Loucy (cell line): ENCODE results near the gene FBRSL1.

Experiments
- H2AFZ ChIP-seq: fragments of 200-600 bp; sonication (generic); 2 replicates; pipeline ENCODE4 v1.6.0; 2016; ENCODE audit warnings: antibody characterized with exemption, mild to moderate bottlenecking, low read length, moderate library complexity
- H3F3A ChIP-seq: fragments of 200-600 bp; 2 replicates; pipeline ENCODE4 v1.6.0; 2016; ENCODE audit warnings: antibody characterized with exemption, low read depth, mild to moderate bottlenecking
- H3K27me3 ChIP-seq: fragments of 200-600 bp; sonication (generic); 2 replicates; pipeline ENCODE4 v1.6.1; 2014; ENCODE audit warnings: low read length, mild to moderate bottlenecking; ENCODE audit not compliant: insufficient read depth, poor library complexity, severe bottlenecking
- H3K36me3 ChIP-seq: fragments of 200-600 bp; sonication (generic); 2 replicates; pipeline ENCODE4 v1.6.1; 2016; ENCODE audit warnings: low read length; ENCODE audit not compliant: insufficient read depth
- H3K4me1 ChIP-seq: fragments of 200-600 bp; sonication (generic); 2 replicates; pipeline ENCODE4 v1.5.1; 2014; ENCODE audit warnings: low read length, mild to moderate bottlenecking; ENCODE audit not compliant: insufficient read depth, poor library complexity, severe bottlenecking
- H3K4me2 ChIP-seq: fragments of 200-600 bp; sonication (generic); 2 replicates; pipeline ENCODE4 v1.6.0; 2014; ENCODE audit warnings: antibody characterized with exemption, low read length, low read depth, mild to moderate bottlenecking; ENCODE audit not compliant: poor library complexity, severe bottlenecking
- H3K4me3 ChIP-seq: fragments of 200-600 bp; sonication (generic); 2 replicates; pipeline ENCODE4 v1.5.1; 2014; ENCODE audit warnings: low read length, mild to moderate bottlenecking, mixed read lengths; ENCODE audit not compliant: poor library complexity, severe bottlenecking
- H3K79me2 ChIP-seq: fragments of 200-600 bp; sonication (generic); 2 replicates; pipeline ENCODE4 v1.6.1; 2014; ENCODE audit warnings: low read length; ENCODE audit not compliant: insufficient read depth
- H3K9ac ChIP-seq: fragments of 200-600 bp; sonication (generic); 2 replicates; pipeline ENCODE4 v1.6.0; 2014; ENCODE audit warnings: mild to moderate bottlenecking, low read depth, low read length, moderate library complexity; ENCODE audit not compliant: poor library complexity, severe bottlenecking
- H3K9me2 ChIP-seq: fragments of 200-600 bp; sonication (generic); replicated peaks from 2 replicates; pipeline ENCODE4 v1.6.1; 2016; ENCODE audit warnings: low read depth, low read length, mixed read lengths
- H3K9me3 ChIP-seq: fragments of 200-600 bp; sonication (generic); 2 replicates; pipeline ENCODE4 v1.6.1; 2014; ENCODE audit warnings: mild to moderate bottlenecking, antibody characterized with exemption, low read length, low read depth; ENCODE audit not compliant: insufficient read depth
- H4K20me1 ChIP-seq: fragments of 200-600 bp; sonication (generic); 2 replicates; pipeline ENCODE4 v1.6.0; 2014; ENCODE audit warnings: antibody characterized with exemption, low read length, mild to moderate bottlenecking; ENCODE audit not compliant: insufficient read depth, poor library complexity, severe bottlenecking
- CTCF ChIP-seq: fragments of 200-600 bp; sonication (generic); conservative IDR thresholded peaks from 2 replicates; pipeline ENCODE4 v1.5.1; 2014; ENCODE audit warnings: mild to moderate bottlenecking, antibody characterized with exemption, low read length
- EZH2phosphoT487 ChIP-seq: fragments of 200-600 bp; IDR thresholded peaks from 2 replicates; pipeline ENCODE4 v1.6.1; 2018; ENCODE audit warnings: antibody characterized with exemption, mild to moderate bottlenecking, moderate library complexity, borderline replicate concordance

The FBRSL1 gene

GRCh38 chr12:132508860-132509732 is 19.1 kb downstream of the FBRSL1 start:
- peaks cover 34% of the 10 kb centered on the region for H4K20me1 ChIP-seq
- H3K27me3 ChIP-seq = no peaks in the 10 kb centered on the region
- H3K4me1 ChIP-seq = no peaks in the 10 kb centered on the region
- H3K79me2 ChIP-seq = peaks cover 36% of the 10 kb centered on the region; the same call in 1 of the 2 replicates
- H3K4me2 ChIP-seq = no peak overlapping the region
- H3K9me3 ChIP-seq = no peaks in the 10 kb centered on the region
- H3K9me2 ChIP-seq = no peaks in the 10 kb centered on the region
- H3K4me3 ChIP-seq = no peak overlapping the region
- no peak for TF ChIP-seq EZH2phosphoT487
- no peak for TF ChIP-seq CTCF
- no peak overlapping the region for H3K9ac ChIP-seq
- H2AFZ ChIP-seq = no peak overlapping the region
- no peaks in the 10 kb centered on the region for H3F3A ChIP-seq
- peaks cover 14% of the 10 kb centered on the region; the same call in 1 of the 2 replicates for H3K36me3 ChIP-seq

GRCh38 chr12:132510111-132510724 is 20.3 kb downstream of the FBRSL1 start:
- H3K27me3 ChIP-seq = no peaks in the 10 kb centered on the region
- H3K36me3 ChIP-seq = peaks cover 14% of the 10 kb centered on the region; the same call in 1 of the 2 replicates
- H3K79me2 ChIP-seq = peaks cover 28% of the 10 kb centered on the region; the same call in 1 of the 2 replicates
- H3F3A ChIP-seq = no peaks in the 10 kb centered on the region
- TF ChIP-seq CTCF = no peak
- TF ChIP-seq EZH2phosphoT487 = no peak
- no peak overlapping the region for H3K4me2 ChIP-seq
- no peaks in the 10 kb centered on the region for H3K9me3 ChIP-seq
- peaks cover 25% of the 10 kb centered on the region for H4K20me1 ChIP-seq
- no peak overlapping the region for H2AFZ ChIP-seq
- H3K9me2 ChIP-seq = no peaks in the 10 kb centered on the region
- H3K9ac ChIP-seq = no peak overlapping the region
- H3K4me1 ChIP-seq = no peaks in the 10 kb centered on the region
- no peak overlapping the region for H3K4me3 ChIP-seq

GRCh38 chr12:132510746-132511477 is 21.0 kb downstream of the FBRSL1 start:
- H3K4me2 ChIP-seq = no peak overlapping the region
- TF ChIP-seq CTCF (no peak), EZH2phosphoT487 (no peak)

More at GRCh38 chr12:132510746-132511477, 21.0 kb downstream of the FBRSL1 start:
- peaks cover 14% of the 10 kb centered on the region; the same call in 1 of the 2 replicates for H3K36me3 ChIP-seq
- peaks cover 18% of the 10 kb centered on the region for H4K20me1 ChIP-seq
- H2AFZ ChIP-seq = no peak overlapping the region
- no peaks in the 10 kb centered on the region for H3K4me1 ChIP-seq
- H3K9me3 ChIP-seq = no peaks in the 10 kb centered on the region
- no peaks in the 10 kb centered on the region for H3F3A ChIP-seq
- no peak overlapping the region for H3K9ac ChIP-seq
- H3K9me2 ChIP-seq = no peaks in the 10 kb centered on the region
- no peaks in the 10 kb centered on the region for H3K27me3 ChIP-seq
- no peak overlapping the region for H3K4me3 ChIP-seq
- peaks cover 21% of the 10 kb centered on the region; the same call in 1 of the 2 replicates for H3K79me2 ChIP-seq
